A549 (cell line): ENCODE data around the gene ZNF385D. TPM values are rescaled to one million over a fixed set of nuclear protein-coding genes. Genes with fewer than 3 reads are reported as not detected.

Experiments used
- ATAC-seq, 2 experiments: fragments of 200-7000 bp in 1 of 2; fragments of >200 bp in 1 of 2; cut with Nextera tagmentation in 1 of 2; cut with Tn5 transposase in 1 of 2; 3 replicates each; pipeline versions ENCODE4 v1.8.0 to v1.9.1; 2018 to 2020; ENCODE audit warnings: mild to moderate bottlenecking in 1 of 2, moderate library complexity in 1 of 2
- CTCF ChIA-PET: fragments of 300-600 bp; sonication (Branson Sonifier 250); formaldehyde crosslinking; extraction: SDS; loops from one replicate; lab custom pipeline; 2021; ENCODE audit warnings: antibody characterized with exemption, inconsistent platforms; lab: Yijun Ruan, JAX
- POLR2A ChIA-PET: fragments of 350-600 bp; formaldehyde crosslinking; extraction: SDS; loops from one replicate; lab custom pipeline; 2021; ENCODE audit warnings: antibody characterized with exemption, inconsistent platforms; lab: Yijun Ruan, JAX
- DNase-seq, 2 experiments: peaks; one replicate each; pipeline versions ENCODE4 v3.0.0 to v3.0.0-alpha.2; 2011 to 2016; ENCODE audit warnings: low read depth in 1 of 2, low spot score in 1 of 2
- FAIRE-seq: peaks from 2 replicates; lab custom pipeline; 2011; peaks lifted over from hg19 to GRCh38; lab: Jason Lieb, UNC
- H3K27ac ChIP-seq, 2 experiments: fragments of >200 bp; sonication (Bioruptor Twin); formaldehyde crosslinking; 3 replicates each; pipeline ENCODE4 v1.5.1; 2016 to 2017
- H3K4me1 ChIP-seq: fragments of >200 bp; sonication (Bioruptor Twin); formaldehyde crosslinking; 3 replicates; pipeline ENCODE4 v1.6.1; 2016
- H3K4me2 ChIP-seq: fragments of >200 bp; sonication (Bioruptor Twin); formaldehyde crosslinking; 3 replicates; pipeline ENCODE4 v1.6.1; 2016
- H3K4me3 ChIP-seq: fragments of >200 bp; sonication (Bioruptor Twin); formaldehyde crosslinking; 3 replicates; pipeline ENCODE4 v1.5.1; 2016
- H3K9me3 ChIP-seq: fragments of >200 bp; sonication (Bioruptor Twin); formaldehyde crosslinking; 3 replicates; pipeline ENCODE4 v1.6.1; 2016
- ATOH8 ChIP-seq: fragments of 250-450 bp; sonication (Bioruptor Pico); IDR thresholded peaks from 2 replicates; pipeline ENCODE4 v1.5.0; 2020; ENCODE audit warnings: low read depth, mild to moderate bottlenecking, moderate library complexity
- E2F6 ChIP-seq: IDR thresholded peaks from 2 replicates; pipeline ENCODE4 v1.6.1; 2012; ENCODE audit warnings: low read depth, borderline replicate concordance
- EHF ChIP-seq: fragments of 250-450 bp; sonication (Bioruptor Pico); IDR thresholded peaks from 2 replicates; pipeline ENCODE4 v1.5.0; 2020; ENCODE audit warnings: mild to moderate bottlenecking
- EP300 ChIP-seq, 2 experiments: fragments of >200 bp; sonication (Bioruptor Twin); formaldehyde crosslinking; IDR thresholded peaks; 2 replicates in 1 of 2; 3 replicates in 1 of 2; pipeline ENCODE4 v1.6.1; 2016 to 2017
- FOSB ChIP-seq: fragments of 250-450 bp; sonication (Bioruptor Pico); IDR thresholded peaks from 2 replicates; pipeline ENCODE4 v1.5.0; 2020; ENCODE audit warnings: mild to moderate bottlenecking, moderate library complexity
- HDAC2 ChIP-seq: fragments of 200-600 bp; sonication (generic); IDR thresholded peaks from 2 replicates; pipeline ENCODE4 v1.6.1; 2016
- HOXB13 ChIP-seq: fragments of 250-450 bp; sonication (Bioruptor Pico); IDR thresholded peaks from 2 replicates; pipeline ENCODE4 v1.5.0; 2020; ENCODE audit warnings: low read depth, mild to moderate bottlenecking, moderate library complexity
- HOXB5 ChIP-seq: fragments of 250-450 bp; sonication (Bioruptor Pico); IDR thresholded peaks from 2 replicates; pipeline ENCODE4 v1.5.0; 2020; ENCODE audit warnings: mild to moderate bottlenecking, moderate library complexity
- JUNB ChIP-seq: fragments of >200 bp; sonication (Bioruptor Twin); formaldehyde crosslinking; IDR thresholded peaks from 2 replicates; pipeline ENCODE4 v1.6.1; 2016
- KDM5A ChIP-seq: fragments of 200-600 bp; sonication (generic); IDR thresholded peaks from 2 replicates; pipeline ENCODE4 v1.6.1; 2016; ENCODE audit warnings: antibody characterized with exemption, mild to moderate bottlenecking
- MAZ ChIP-seq: fragments of 150-350 bp; IDR thresholded peaks from 2 replicates; pipeline ENCODE4 v1.6.1; 2014; ENCODE audit warnings: antibody characterized with exemption, low read depth, low read length, borderline replicate concordance
- MYC ChIP-seq: IDR thresholded peaks from 2 replicates; pipeline ENCODE4 v1.6.1; 2012; ENCODE audit warnings: mild to moderate bottlenecking, inconsistent platforms, low read length, improper control_type of control experiment, borderline replicate concordance
- NFE2L2 ChIP-seq: fragments of 150-350 bp; conservative IDR thresholded peaks from 2 replicates; pipeline ENCODE4 v1.6.1; 2014; ENCODE audit warnings: low read length
- PBX3 ChIP-seq: IDR thresholded peaks from 2 replicates; pipeline ENCODE4 v1.6.1; 2012
- PHF8 ChIP-seq: fragments of 200-600 bp; sonication (generic); IDR thresholded peaks from 2 replicates; pipeline ENCODE4 v1.6.1; 2016; ENCODE audit warnings: low read depth, mild to moderate bottlenecking, antibody characterized with exemption, moderate library complexity, borderline replicate concordance
- RAD21 ChIP-seq, 2 experiments: fragments of >200 bp in 1 of 2; sonication (Bioruptor Twin) in 1 of 2; formaldehyde crosslinking in 1 of 2; IDR thresholded peaks in 1 of 2; conservative IDR thresholded peaks in 1 of 2; 2 replicates in 1 of 2; 3 replicates in 1 of 2; pipeline ENCODE4 v1.6.1; 2012 to 2018; ENCODE audit warnings: inconsistent platforms in 1 of 2
- RCOR1 ChIP-seq: fragments of 150-350 bp; IDR thresholded peaks from 2 replicates; pipeline ENCODE4 v1.6.1; 2014; ENCODE audit warnings: antibody characterized with exemption, low read length, low read depth
- RNF2 ChIP-seq: fragments of 200-600 bp; sonication (generic); IDR thresholded peaks from 2 replicates; pipeline ENCODE4 v1.6.1; 2016; ENCODE audit warnings: low read depth, mild to moderate bottlenecking, antibody characterized with exemption, moderate library complexity, borderline replicate concordance
- SREBF2 ChIP-seq: fragments of 450-650 bp; IDR thresholded peaks from 2 replicates; pipeline ENCODE4 v1.6.1; 2014; ENCODE audit warnings: mild to moderate bottlenecking, moderate library complexity
- USF2 ChIP-seq: fragments of 450-650 bp; IDR thresholded peaks from 2 replicates; pipeline ENCODE4 v1.6.1; 2014; ENCODE audit warnings: antibody characterized with exemption
- ZC3H11A ChIP-seq: fragments of 450-650 bp; IDR thresholded peaks from 2 replicates; pipeline ENCODE4 v1.6.1; 2014; ENCODE audit warnings: antibody characterized with exemption, mild to moderate bottlenecking
- WGBS: methylation state at CpG from one replicate; pipeline ENCODE4 v1.1.6; 2017; ENCODE audit errors: missing lambda C conversion rate; 5-methylcytosine and 5-hydroxymethylcytosine counted together
- polyA plus RNA-seq, 4 experiments: library from polyadenylated mRNA; depleted of rRNA in 3 of 4; stranded (reverse); fragments of >200 nt; fragmentation: RNase III in 1 of 4; extraction: RNeasy Plus Mini Kit Qiagen cat#74134 plus additional on column Dnase treatment in 1 of 4; gene quantifications; 2 replicates in 3 of 4; 3 replicates in 1 of 4; pipeline ENCODE4 v1.2.3, GENCODE V29; 2011 to 2017
- TF ChIP-seq, protein P1 (sequence below): fragments of 150-350 bp; IDR thresholded peaks from 2 replicates; pipeline ENCODE4 v1.6.1; 2014; ENCODE audit warnings: low read depth, mild to moderate bottlenecking, low read length
- TF ChIP-seq, protein P2 (sequence below): fragments of >200 bp; sonication (Bioruptor Twin); formaldehyde crosslinking; IDR thresholded peaks from 3 replicates; pipeline ENCODE4 v1.6.1; 2016

The ZNF385D gene
- polyA plus RNA-seq, 2 of the 4 experiments (the other 2 are of a cell fraction): not detected

DNA sequence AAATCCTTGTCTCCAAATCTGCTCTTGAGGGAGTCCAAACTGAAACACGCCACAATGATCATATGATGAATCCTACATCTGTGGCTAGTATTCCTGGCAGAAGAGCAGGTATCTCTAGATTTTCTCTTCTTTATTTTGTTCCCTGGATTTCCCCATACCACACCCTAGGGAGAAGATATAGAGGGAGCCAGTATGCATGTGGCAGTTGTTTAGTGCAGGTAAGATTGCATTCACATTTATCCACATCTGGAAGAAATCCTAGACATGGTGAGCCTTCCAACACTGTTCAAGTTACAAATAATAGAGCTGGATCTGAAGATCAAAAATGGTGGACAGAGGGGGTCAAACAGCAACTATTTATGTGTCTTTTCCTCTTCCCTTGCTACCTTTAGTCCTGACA lies 316.7 kb downstream of the ZNF385D start:
- H3K9me3 ChIP-seq: no peaks in the 10 kb centered on the region
- FAIRE-seq (no peak), DNase-seq (no peak), ATAC-seq (no peak)
- no peak for TF ChIP-seq ZC3H11A
- no peak for TF ChIP-seq PBX3
- TF ChIP-seq KDM5A: no peak
- TF ChIP-seq FOSB (CRISPR knock-in tag): no peak
- TF ChIP-seq HOXB5 (CRISPR knock-in tag): no peak
- TF ChIP-seq NFE2L2: no peak
- TF ChIP-seq RCOR1: no peak
- TF ChIP-seq USF2: no peak
- no peak for TF ChIP-seq EHF (CRISPR knock-in tag)
- TF ChIP-seq HOXB13 (CRISPR knock-in tag): no peak
- no peak for TF ChIP-seq RNF2
- no peak for TF ChIP-seq MAZ
- no peak for TF ChIP-seq EP300 (IDR thresholded peaks at IDR 0.05)
- no peak for TF ChIP-seq PHF8
- no peak for TF ChIP-seq MYC
- POLR2A ChIA-PET: no interaction called here
- WGBS: 30% methylated on average over 1 of the region's 1 CpG
- H3K27ac ChIP-seq: no peak overlapping the region
- no peak overlapping the region for H3K4me2 ChIP-seq
- CTCF ChIA-PET: no interaction called here
- no peaks in the 10 kb centered on the region for H3K4me1 ChIP-seq
- H3K4me3 ChIP-seq: no peak overlapping the region

DNA sequence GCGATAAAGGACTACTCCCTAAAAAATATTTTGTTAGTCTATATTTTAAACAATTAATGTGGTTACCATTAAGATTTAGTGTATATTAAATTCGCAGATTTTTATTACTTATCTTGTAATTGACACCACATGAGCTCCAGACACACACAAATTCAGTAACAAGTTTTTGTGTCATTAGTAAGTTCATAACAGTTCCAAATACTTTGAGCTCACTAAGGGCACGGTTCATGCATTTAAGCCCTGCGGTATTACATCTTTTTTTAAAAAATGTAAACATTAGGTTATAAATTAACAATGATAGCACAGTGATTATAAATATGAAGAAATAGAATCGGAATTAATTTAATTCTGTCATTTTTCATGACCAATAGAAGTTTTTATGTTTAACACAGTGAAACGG lies 317.3 kb downstream of the ZNF385D start:
- CTCF ChIA-PET: no interaction called here
- Histone ChIP-seq H3K4me2 (no peak overlapping the region), H3K9me3 (no peaks in the 10 kb centered on the region), H3K27ac (no peak overlapping the region), H3K4me3 (no peak overlapping the region), H3K4me1 (no peaks in the 10 kb centered on the region)
- TF ChIP-seq NFE2L2: no peak
- TF ChIP-seq RAD21 (conservative IDR thresholded peaks at IDR 0.05 in 1 of 2, IDR thresholded peaks at IDR 0.05 in 1 of 2): no peak
- TF ChIP-seq, protein P1, sequence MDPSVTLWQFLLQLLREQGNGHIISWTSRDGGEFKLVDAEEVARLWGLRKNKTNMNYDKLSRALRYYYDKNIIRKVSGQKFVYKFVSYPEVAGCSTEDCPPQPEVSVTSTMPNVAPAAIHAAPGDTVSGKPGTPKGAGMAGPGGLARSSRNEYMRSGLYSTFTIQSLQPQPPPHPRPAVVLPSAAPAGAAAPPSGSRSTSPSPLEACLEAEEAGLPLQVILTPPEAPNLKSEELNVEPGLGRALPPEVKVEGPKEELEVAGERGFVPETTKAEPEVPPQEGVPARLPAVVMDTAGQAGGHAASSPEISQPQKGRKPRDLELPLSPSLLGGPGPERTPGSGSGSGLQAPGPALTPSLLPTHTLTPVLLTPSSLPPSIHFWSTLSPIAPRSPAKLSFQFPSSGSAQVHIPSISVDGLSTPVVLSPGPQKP: no peak
- TF ChIP-seq MAZ: no peak
- no peak for TF ChIP-seq E2F6
- TF ChIP-seq, protein P2, sequence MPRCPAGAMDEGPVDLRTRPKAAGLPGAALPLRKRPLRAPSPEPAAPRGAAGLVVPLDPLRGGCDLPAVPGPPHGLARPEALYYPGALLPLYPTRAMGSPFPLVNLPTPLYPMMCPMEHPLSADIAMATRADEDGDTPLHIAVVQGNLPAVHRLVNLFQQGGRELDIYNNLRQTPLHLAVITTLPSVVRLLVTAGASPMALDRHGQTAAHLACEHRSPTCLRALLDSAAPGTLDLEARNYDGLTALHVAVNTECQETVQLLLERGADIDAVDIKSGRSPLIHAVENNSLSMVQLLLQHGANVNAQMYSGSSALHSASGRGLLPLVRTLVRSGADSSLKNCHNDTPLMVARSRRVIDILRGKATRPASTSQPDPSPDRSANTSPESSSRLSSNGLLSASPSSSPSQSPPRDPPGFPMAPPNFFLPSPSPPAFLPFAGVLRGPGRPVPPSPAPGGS: no peak
- TF ChIP-seq PHF8: no peak
- no peak for TF ChIP-seq ATOH8 (CRISPR knock-in tag)
- TF ChIP-seq SREBF2: no peak
- no peak for TF ChIP-seq HDAC2
- TF ChIP-seq JUNB: no peak
- ATAC-seq: no peak
- no peak for DNase-seq
- POLR2A ChIA-PET: no interaction called here
- 38% methylated on average over 6 of the region's 6 CpGs for WGBS
- FAIRE-seq: no peak
